GM18951 (cell line): ENCODE measurements around the gene EVL.

ENCODE experiments used
- POLR2A ChIP-seq: IDR thresholded peaks from 4 replicates; pipeline ENCODE4 v1.6.1; 2011; ENCODE audit warnings: mild to moderate bottlenecking; ENCODE audit not compliant: insufficient read length, insufficient read depth; ENCODE audit errors: extremely low read depth
- in situ Hi-C: fragments of 300-500 bp; cut with MboI; formaldehyde crosslinking; loops from one replicate; pipeline ENCODE4 v1.12.0; 2022; ENCODE audit warnings: low sequenced_read_pairs, mixed read lengths, inconsistent platforms; ENCODE audit not compliant: unreplicated experiment

The EVL gene

DNA sequence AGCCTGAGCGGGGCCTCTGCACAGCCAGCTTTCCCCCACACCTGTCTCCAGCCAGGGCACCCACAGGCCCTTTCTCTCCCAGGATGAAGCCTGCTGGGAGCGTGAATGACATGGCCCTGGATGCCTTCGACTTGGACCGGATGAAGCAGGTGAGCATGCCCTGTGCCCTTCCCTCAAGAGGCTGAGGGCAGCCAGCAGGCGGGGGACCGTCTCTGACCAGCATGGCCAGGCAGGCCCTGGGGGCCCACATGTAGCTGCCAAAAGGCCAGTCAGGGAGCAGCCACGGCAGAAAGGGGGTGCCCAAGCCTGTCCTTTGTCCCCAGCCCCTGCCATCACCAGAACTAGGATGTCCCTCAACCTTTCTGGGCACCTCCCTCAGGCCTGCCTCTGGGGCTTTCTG, 75.9 kb downstream of the EVL start:
- no peak for TF ChIP-seq POLR2A
- in situ Hi-C loops, result no loop called here

DNA sequence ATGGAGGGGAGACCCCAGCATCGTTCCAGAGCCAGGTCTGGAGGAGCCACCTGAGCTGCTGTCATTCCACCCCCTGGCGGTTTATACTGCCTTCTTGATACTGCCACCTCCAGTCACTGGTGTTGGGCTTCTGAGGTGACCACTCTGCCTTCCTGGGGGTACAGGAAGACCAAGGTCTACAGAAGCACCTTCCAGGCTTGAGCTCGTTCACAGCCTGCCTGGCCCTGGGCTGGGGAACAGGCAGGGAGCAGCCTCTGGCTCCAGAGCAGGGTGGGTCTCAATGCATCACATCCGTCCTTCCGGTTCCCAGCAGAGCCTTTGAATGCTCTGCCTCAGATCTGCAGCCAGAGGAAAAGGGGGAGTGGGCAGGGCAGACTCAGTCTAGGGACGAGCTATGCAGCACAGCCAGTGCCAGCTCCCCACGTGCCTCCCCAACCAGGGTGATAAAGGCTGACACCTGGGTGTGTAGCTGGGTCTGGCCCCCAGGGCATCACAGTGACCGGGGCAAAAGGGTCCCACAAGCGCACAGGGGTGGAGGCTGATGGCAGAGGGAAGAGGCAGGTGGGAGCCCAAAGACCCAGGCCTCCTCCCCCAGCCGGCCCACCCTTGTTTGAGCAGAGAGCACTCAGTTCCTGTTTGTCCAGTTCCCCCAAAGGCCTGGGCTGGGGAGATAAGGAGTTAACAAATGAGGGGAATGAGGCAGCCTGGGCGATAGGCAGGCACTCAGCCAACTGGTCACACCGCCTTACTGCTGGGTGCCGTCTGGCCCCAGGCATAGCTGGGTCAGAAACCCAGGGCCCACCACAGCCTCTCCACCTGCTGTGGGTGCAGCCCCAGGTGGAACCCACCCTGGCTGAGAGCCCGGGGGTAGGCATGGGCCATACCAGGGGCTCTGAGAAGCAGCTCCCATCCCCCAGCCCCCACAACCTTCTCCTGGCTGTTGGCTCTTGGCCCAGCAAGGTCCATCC, 77.1 kb downstream of the EVL start:
- in situ Hi-C loops, result no loop called here
- TF ChIP-seq POLR2A, result no peak

DNA sequence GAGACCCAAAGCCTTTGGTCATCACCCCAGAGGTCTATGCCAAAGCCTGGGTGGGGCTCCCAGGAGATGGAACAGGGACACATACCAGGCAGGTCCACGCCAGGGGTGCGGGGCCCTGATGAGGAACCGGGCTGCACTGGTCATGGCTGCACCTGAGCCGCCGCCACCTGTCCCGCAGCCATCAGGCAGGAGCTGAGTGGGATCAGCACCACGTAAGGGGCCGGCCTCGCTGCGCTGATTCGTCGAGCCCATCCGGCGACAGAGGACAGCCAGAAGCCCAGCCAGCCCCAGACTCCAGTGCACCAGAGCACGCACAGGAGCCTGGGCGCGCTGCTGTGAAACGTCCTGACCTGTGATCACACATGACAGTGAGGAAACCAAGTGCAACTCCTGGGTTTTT, 78.3 kb downstream of the EVL start:
- in situ Hi-C loops, result no loop called here

GRCh38 chr14:100143934-100144333, 78.7 kb downstream of the EVL start:
- no peak for TF ChIP-seq POLR2A
- in situ Hi-C loops, result no loop called here

More for the DNA sequence above, 78.3 kb downstream of the EVL start:
- no peak for TF ChIP-seq POLR2A

GRCh38 chr14:100144645-100144995, 79.4 kb downstream of the EVL start:
- no peak for TF ChIP-seq POLR2A
- in situ Hi-C loops, result no loop called here

DNA sequence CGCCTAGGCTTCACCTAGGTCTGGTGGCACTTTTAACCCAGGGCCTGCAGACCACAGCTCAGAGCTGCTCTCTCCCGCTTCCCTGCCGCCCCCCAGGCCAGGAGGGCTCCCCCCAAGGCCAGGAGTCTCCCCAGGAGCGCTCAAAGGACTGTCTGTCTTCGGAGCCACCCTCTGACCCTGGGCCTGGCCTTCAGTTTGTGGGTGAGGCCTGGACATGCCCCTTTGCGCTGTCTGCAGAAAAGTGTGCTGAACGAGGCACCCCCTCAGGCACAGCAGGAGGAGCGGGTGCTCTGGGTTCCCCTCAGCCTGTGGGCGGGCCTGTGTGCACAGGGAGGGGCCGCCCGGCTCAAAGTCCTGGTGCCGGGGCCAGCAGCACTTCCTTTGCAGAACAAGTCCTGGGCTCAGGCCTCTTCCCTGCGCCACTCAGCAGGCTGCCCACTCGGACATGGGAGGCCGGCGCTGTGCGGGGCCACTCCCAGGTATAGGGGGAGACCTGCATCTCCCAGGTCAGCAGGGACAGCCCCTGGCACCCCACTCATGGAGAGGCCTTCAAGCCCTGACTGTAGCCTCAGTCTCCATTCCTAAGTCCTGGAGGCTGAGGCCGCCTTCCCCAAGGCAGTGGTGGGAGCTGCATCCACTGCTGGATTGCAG, 79.9 kb downstream of the EVL start:
- no peak for TF ChIP-seq POLR2A
- in situ Hi-C loops, result no loop called here

DNA sequence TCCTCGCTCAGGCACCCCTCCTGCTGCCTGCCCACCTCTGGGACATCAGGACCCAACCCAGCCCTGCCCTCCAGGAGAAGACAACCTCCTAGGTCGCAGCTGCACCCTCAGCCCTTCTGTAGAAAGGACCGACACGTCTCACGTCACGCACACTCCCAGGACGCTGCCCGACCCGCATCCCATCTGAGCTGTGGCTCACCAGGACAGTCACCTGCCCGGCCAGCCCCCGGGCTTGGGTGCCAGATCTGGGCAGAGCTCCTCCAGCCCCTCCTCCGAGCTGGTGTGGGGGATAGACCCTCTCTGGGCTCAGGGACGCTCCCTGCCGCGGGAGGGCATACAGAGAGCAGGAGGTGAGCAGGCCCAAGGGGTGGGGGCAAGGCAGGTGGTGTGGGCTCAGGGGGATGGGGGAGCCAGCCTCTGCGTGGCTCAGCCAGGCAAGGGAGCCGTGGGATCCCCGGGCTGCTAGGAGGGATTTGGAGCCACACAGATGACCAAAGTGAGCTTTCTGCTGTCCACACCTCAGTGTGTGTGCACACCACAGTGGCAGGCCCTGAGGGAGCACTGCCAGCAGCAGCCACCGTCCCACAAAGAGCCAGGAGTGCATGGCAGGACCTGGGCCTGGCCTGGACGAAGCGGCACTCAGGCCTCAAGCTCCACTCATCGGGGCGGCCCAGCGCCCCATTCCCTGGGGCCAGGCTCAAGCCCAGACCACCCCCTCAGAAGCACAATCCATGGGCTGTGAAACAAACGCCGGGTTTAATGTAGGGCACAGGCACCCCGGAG, 80.7 kb downstream of the EVL start:
- TF ChIP-seq POLR2A, result no peak
- in situ Hi-C loops, result no loop called here

DNA sequence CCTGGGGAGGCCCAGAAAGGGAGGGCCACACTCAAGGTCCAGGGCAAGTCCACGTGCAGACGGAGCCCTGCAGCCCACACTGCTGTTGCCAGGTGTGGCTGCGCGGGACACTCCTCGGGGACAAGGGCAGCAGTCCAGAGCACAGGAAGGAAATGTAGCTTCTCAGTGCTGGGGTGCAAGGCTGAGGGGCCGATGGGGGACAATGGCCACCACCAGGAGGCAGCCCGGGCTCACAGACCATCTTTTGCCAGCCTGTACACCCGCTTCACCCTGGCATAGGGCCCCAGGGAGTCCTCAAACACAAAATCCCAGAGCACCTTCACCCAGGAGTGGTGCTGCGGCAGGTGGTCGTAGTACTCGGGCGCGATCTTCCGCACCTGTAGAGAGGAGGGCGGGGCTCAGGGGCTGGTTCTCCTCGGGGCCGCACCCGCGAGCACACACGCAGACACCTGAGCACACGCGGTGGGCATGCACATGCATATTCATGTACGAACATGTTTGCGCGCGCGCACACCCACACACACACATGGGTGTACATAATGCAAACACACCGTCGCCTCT, 81.4 kb downstream of the EVL start:
- in situ Hi-C loops, result no loop called here
- peak; percentile 9 for TF ChIP-seq POLR2A

- in situ Hi-C loops, result no loop called here
Observed at GRCh38 chr14:100147181-100147631, 82.0 kb downstream of the EVL start.

GRCh38 chr14:100147691-100148464, 82.7 kb downstream of the EVL start:
- in situ Hi-C loops, result no loop called here
- TF ChIP-seq POLR2A, result no peak

More at GRCh38 chr14:100147181-100147631, 82.0 kb downstream of the EVL start:
- TF ChIP-seq POLR2A, result no peak

- in situ Hi-C loops, result no loop called here
Observed at GRCh38 chr14:100148837-100149731, 83.9 kb downstream of the EVL start.

DNA sequence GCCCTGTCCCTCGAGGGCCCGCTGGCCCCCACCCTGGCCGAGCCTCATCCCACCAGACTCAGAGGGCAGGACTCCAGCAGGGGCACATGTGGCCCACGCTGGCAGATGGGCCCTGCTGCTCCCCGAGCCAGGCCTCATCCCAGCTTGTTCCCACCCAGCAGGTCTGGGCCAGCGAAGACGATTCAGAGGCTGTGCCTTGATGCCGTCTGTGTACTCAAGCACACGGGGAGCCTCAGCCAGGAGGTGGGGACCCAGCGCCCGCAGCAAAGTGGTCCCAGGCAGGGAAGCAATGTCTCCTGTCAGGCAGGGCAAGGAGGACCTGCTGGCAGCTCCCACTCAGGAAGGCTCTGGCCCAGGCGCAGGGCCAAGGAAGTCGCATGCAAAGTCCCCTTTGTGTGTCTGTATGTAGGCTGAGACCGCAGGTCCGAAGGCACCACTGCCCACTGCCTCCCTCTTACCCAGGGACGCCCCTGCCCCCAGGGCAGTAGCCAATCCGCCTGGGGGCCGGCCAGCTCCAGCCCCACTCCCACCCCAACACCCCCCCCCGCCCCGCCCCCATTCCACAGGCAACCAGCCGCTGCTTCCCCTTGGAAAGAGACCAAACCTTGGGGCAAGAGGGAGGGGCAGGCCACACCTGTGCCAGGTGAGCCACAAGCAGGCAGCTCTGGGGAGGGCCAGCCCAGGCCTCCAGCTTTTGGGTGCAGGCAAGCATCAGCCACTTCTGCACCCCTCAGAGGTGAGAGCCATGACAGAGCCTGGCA, 84.8 kb downstream of the EVL start:
- no peak for TF ChIP-seq POLR2A

More at GRCh38 chr14:100148837-100149731, 83.9 kb downstream of the EVL start:
- TF ChIP-seq POLR2A, result no peak

More for the DNA sequence above, 84.8 kb downstream of the EVL start:
- in situ Hi-C loops, result no loop called here
